Heart left ventricle (tissue), 16 donors: ENCODE data around the gene CABLES1. TPM values are rescaled to one million over a fixed set of nuclear protein-coding genes. Genes with fewer than 3 reads are reported as not detected.

Source experiments
- ATAC-seq, 4 donors: fragments of 200-7000 bp; cut with Tn5 transposase; one replicate each; pipeline ENCODE4 v1.9.1; 2020 to 2022; ENCODE audit warnings: moderate library complexity in 4 of 4, mild to moderate bottlenecking in 3 of 4, moderate number of reproducible peaks in 1 of 4
- DNase-seq, 5 donors: peaks; one replicate each; pipeline ENCODE4 v3.0.0-alpha.2; 2020
- H3K27ac ChIP-seq, 12 donors: fragments of 200-600 bp; sonication (generic) in 4 of 12; one replicate each; pipeline versions ENCODE4 v1.5.0 to v1.8.0; 2016 to 2022; ENCODE audit warnings: mild to moderate bottlenecking in 2 of 12
- H3K27me3 ChIP-seq, 9 donors: fragments of 200-600 bp; sonication (generic) in 2 of 9; one replicate each; pipeline versions ENCODE4 v1.5.1 to v1.8.0; 2016 to 2022; ENCODE audit warnings: mild to moderate bottlenecking in 3 of 9
- H3K36me3 ChIP-seq, 9 donors: fragments of 200-600 bp; sonication (generic) in 2 of 9; one replicate each; pipeline versions ENCODE4 v1.5.0 to v1.8.0; 2018 to 2022; ENCODE audit warnings: mild to moderate bottlenecking in 2 of 9
- H3K4me1 ChIP-seq, 12 donors: fragments of 200-600 bp; sonication (generic) in 4 of 12; one replicate each; pipeline versions ENCODE4 v1.5.0 to v1.8.0; 2016 to 2022; ENCODE audit warnings: mild to moderate bottlenecking in 3 of 12
- H3K4me3 ChIP-seq, 12 donors: fragments of 200-600 bp; sonication (generic) in 4 of 12; one replicate each; pipeline versions ENCODE4 v1.5.0 to v1.8.0; 2017 to 2022; ENCODE audit warnings: mild to moderate bottlenecking in 9 of 12, moderate library complexity in 4 of 12
- H3K9me3 ChIP-seq, 12 donors: fragments of 200-600 bp; sonication (generic) in 4 of 12; one replicate each; pipeline versions ENCODE4 v1.5.0 to v1.8.0; 2016 to 2022; ENCODE audit warnings: mild to moderate bottlenecking in 1 of 12
- POLR2A ChIP-seq, 2 donors: fragments of 450-650 bp; IDR thresholded peaks; one replicate each; pipeline ENCODE4 v1.6.1; 2017; ENCODE audit warnings: antibody characterized with exemption in 2 of 2, mild to moderate bottlenecking in 2 of 2, moderate library complexity in 2 of 2
- WGBS, 4 donors: extraction: QIAGEN DNeasy Blood & Tissue Kit in 2 of 4; methylation state at CpG; one replicate each; pipeline versions ENCODE4 v1.1.5 to v1.1.7; 2013 to 2018; 5-methylcytosine and 5-hydroxymethylcytosine counted together
- intact Hi-C, 10 donors: fragments of 100-400 bp; cut with DNase I; formaldehyde crosslinking; loops; one replicate each; pipeline versions ENCODE4 v1.11.1 to v1.14.2; 2022
- polyA plus RNA-seq, 2 donors: library from polyadenylated mRNA; stranded (reverse); fragments of 200-250 nt; gene quantifications; one replicate each; pipeline ENCODE4 v1.2.3, GENCODE V29; 2013
- total RNA-seq, 9 donors: library from RNA; depleted of rRNA in 2 of 9; stranded (reverse); fragments of >200 nt in 2 of 9; fragmentation: NEBNext Ultra II Directional in 3 of 9; extraction: Animal tissue kit (Norgen Biotek cat#: 25700) in 3 of 9; gene quantifications; one replicate each; pipeline versions ENCODE4 v1.1.0 to v1.2.4, GENCODE V29; 2016 to 2023
- TF ChIP-seq, protein P1 (sequence below), 12 donors: fragments of 200-600 bp; sonication (generic) in 4 of 12; IDR thresholded peaks; one replicate each; pipeline versions ENCODE4 v1.5.0 to v1.8.0; 2018 to 2022; ENCODE audit warnings: antibody characterized with exemption in 12 of 12, mild to moderate bottlenecking in 5 of 12
- donor health status: ischemic (EF 13 %, LVEDD 7.1; RV severe dilation, severe dysfunction).
- donor health status: healthy with polysubstance abuse.
- donor health status: DM: no; HTN: yes; CAD: no.
- donor health status: DM: no; HTN: no; CAD: no.
- donor health status: ischemic (EF 25% LVEDD 6.9; RV normal size, moderate dysfunction).
- donor health status: ischemic (EF 25% LVEDD 5.7; RV mildly dilated, moderate dysfunction).
- donor health status: healthy.
- donor health status: DM: yes; HTN: yes; CAD: no.
- donor health status: ischemic (EF 35%, LVEDD 5.7; RV mildly dilated, moderate dysfunction).
- donor health status: nonischemic (EF 11% LVEDD 7.7; RV severe dilation, severe dysfunction).
- donor health status: DM: yes; HTN: yes; CAD: no.
- donor health status: PGD.
- donor health status: ischemic (EF 29% LVEDD 5.4; RV normal size, mild dysfunction).
- donor health status: nonischemic (EF 23%, LVEDD 6.1; RV moderate dilation, normal function).

CABLES1 gene
- total and polyA plus RNA-seq, 11 donors: 0.28 to 7.2 (median 2.1) TPM

- TF ChIP-seq POLR2A (IDR thresholded peaks at IDR 0.05): no peak
- TF ChIP-seq, protein P1, sequence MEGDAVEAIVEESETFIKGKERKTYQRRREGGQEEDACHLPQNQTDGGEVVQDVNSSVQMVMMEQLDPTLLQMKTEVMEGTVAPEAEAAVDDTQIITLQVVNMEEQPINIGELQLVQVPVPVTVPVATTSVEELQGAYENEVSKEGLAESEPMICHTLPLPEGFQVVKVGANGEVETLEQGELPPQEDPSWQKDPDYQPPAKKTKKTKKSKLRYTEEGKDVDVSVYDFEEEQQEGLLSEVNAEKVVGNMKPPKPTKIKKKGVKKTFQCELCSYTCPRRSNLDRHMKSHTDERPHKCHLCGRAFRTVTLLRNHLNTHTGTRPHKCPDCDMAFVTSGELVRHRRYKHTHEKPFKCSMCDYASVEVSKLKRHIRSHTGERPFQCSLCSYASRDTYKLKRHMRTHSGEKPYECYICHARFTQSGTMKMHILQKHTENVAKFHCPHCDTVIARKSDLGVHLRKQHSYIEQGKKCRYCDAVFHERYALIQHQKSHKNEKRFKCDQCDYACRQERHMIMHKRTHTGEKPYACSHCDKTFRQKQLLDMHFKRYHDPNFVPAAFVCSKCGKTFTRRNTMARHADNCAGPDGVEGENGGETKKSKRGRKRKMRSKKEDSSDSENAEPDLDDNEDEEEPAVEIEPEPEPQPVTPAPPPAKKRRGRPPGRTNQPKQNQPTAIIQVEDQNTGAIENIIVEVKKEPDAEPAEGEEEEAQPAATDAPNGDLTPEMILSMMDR (IDR thresholded peaks at IDR 0.05): no peak
- WGBS, 4 donors: 91 to 98% (median 95%) methylated on average over 7 of the region's 7 CpGs
- Histone ChIP-seq H3K4me1 (peaks cover 0 to 55% (median 18%) of the 10 kb centered on the region in 12 donors), H3K36me3 (no peaks in the 10 kb centered on the region), H3K27ac (peak overlapping the region in 1 of 12 donors; percentile 7), H3K4me3 (no peak overlapping the region), H3K9me3 (no peaks in the 10 kb centered on the region), H3K27me3 (no peaks in the 10 kb centered on the region)
- DNase-seq (no peak), ATAC-seq (no peak)
- intact Hi-C loops: loop anchor here in 3 of 10 donors (5.0 to 10.0 kb wide), 3 partner anchors 48 to 70 kb away; no protein-coding TSS in a partner anchor
Measured at GRCh38 chr18:23144640-23145039, 9.4 kb downstream of the CABLES1 start.

DNA sequence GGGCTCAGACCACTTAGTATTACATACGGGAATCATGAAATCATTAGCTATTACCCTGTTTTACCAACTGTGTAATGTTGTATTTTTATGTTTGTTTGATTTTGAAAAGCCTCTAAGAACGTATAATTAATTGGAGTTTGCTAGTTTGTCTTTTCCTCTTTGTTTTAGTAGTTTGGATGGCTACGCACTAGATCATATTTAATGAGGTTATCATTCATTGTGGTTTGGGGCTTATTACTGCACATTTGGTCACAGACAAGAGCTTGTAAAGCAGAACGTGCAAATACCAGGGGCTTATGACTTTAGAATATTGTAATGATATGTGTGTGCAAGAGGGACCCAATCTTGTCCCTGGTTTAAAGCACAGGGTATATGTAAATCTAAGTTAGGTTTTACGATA lies 10.3 kb downstream of the CABLES1 start:
- Histone ChIP-seq H3K27me3 (no peaks in the 10 kb centered on the region), H3K4me1 (peaks cover 0 to 54% (median 17%) of the 10 kb centered on the region in 12 donors), H3K36me3 (no peaks in the 10 kb centered on the region), H3K9me3 (no peaks in the 10 kb centered on the region), H3K4me3 (no peak overlapping the region), H3K27ac (no peak overlapping the region)
- no peak for TF ChIP-seq POLR2A (IDR thresholded peaks at IDR 0.05)
- TF ChIP-seq, protein P1 (IDR thresholded peaks at IDR 0.05): no peak
- ATAC-seq (no peak), DNase-seq (no peak)
- intact Hi-C loops: loop anchor here in 2 of 10 donors (10.0 kb wide), 2 partner anchors 49 to 69 kb away; no protein-coding TSS in a partner anchor
- 81 to 90% (median 83%) methylated on average over 5 of the region's 5 CpGs for WGBS, 4 donors

GRCh38 chr18:23146861-23147469 lies 11.7 kb downstream of the CABLES1 start:
- no peak for TF ChIP-seq POLR2A (IDR thresholded peaks at IDR 0.05)
- TF ChIP-seq, protein P1 (IDR thresholded peaks at IDR 0.05): no peak
- ATAC-seq: peak in 1 of 4 donors; percentile 32
- no peaks in the 10 kb centered on the region for H3K9me3 ChIP-seq
- H3K36me3 ChIP-seq: no peaks in the 10 kb centered on the region
- 74 to 79% (median 75%) methylated on average over 11 of the region's 11 CpGs for WGBS, 4 donors
- no peak overlapping the region for H3K4me3 ChIP-seq
- intact Hi-C loops: loop anchor here in 2 of 10 donors (10.0 kb wide), 2 partner anchors 48 to 68 kb away; no protein-coding TSS in a partner anchor
- no peaks in the 10 kb centered on the region for H3K27me3 ChIP-seq
- H3K27ac ChIP-seq: peak overlapping the region in 3 of 12 donors; percentile 18 to 52 (median 36)
- H3K4me1 ChIP-seq: peaks cover 0 to 41% (median 7%) of the 10 kb centered on the region in 12 donors
- no peak for DNase-seq

GRCh38 chr18:23148382-23148781 lies 13.1 kb downstream of the CABLES1 start:
- WGBS, 4 donors: 80 to 91% (median 88%) methylated on average over 3 to 5 of the region's 5 CpGs
- DNase-seq (no peak), ATAC-seq (no peak)
- Histone ChIP-seq H3K9me3 (no peaks in the 10 kb centered on the region), H3K4me1 (peaks cover 0 to 27% (median 4%) of the 10 kb centered on the region in 12 donors), H3K4me3 (no peak overlapping the region), H3K36me3 (no peaks in the 10 kb centered on the region), H3K27ac (no peak overlapping the region), H3K27me3 (no peaks in the 10 kb centered on the region)
- intact Hi-C loops: loop anchor here in 2 of 10 donors (10.0 kb wide), 2 partner anchors 46 to 66 kb away; no protein-coding TSS in a partner anchor
- TF ChIP-seq, protein P1 (IDR thresholded peaks at IDR 0.05): no peak
- TF ChIP-seq POLR2A (IDR thresholded peaks at IDR 0.05): no peak
